Fibroblast of lung (primary cell): Measurements from ENCODE around the gene ANGPTL2. TPM values are rescaled to one million over a fixed set of nuclear protein-coding genes. Genes with fewer than 3 reads are reported as not detected.

Experiments
- DNase-seq, 2 donors: peaks; one replicate each; pipeline versions ENCODE4 v3.0.0 to v3.0.0-alpha.2; 2010; ENCODE audit warnings: low read depth in 2 of 2
- H2AFZ ChIP-seq: 2 replicates; pipeline ENCODE4 v1.5.1; 2012; ENCODE audit warnings: low read length, control low read depth, inconsistent platforms
- H3K27ac ChIP-seq: 2 replicates; pipeline ENCODE4 v1.5.1; 2011; ENCODE audit warnings: low read length, control low read depth; ENCODE audit not compliant: insufficient read depth
- H3K27me3 ChIP-seq: 2 replicates; pipeline ENCODE4 v1.5.1; 2011; ENCODE audit warnings: mild to moderate bottlenecking, low read length; ENCODE audit not compliant: control insufficient read depth, insufficient read depth
- H3K36me3 ChIP-seq: 2 replicates; pipeline ENCODE4 v1.5.1; 2011; ENCODE audit warnings: low read length; ENCODE audit not compliant: control insufficient read depth, insufficient read depth
- H3K4me1 ChIP-seq: 2 replicates; pipeline ENCODE4 v1.5.1; 2011; ENCODE audit warnings: low read length; ENCODE audit not compliant: control insufficient read depth, insufficient read depth; ENCODE audit errors: extremely low read depth
- H3K4me2 ChIP-seq: 2 replicates; pipeline ENCODE4 v1.5.1; 2011; ENCODE audit warnings: low read length, control low read depth; ENCODE audit not compliant: insufficient read depth; ENCODE audit errors: extremely low read depth
- H3K4me3 ChIP-seq, 4 experiments: fragments of 200-600 bp in 1 of 4; sonication (generic) in 1 of 4; replicated peaks in 1 of 4; 2 replicates each; pipeline ENCODE4 v1.5.1; 2011 to 2016; ENCODE audit warnings: low read length in 4 of 4, low read depth in 3 of 4, mild to moderate bottlenecking in 3 of 4, control low read depth in 2 of 4, inconsistent platforms in 1 of 4, mixed read lengths in 1 of 4; ENCODE audit not compliant: insufficient read depth in 1 of 4; ENCODE audit errors: control extremely low read depth in 1 of 4
- H3K79me2 ChIP-seq: 2 replicates; pipeline ENCODE4 v1.5.1; 2012; ENCODE audit warnings: mild to moderate bottlenecking, low read length, inconsistent platforms; ENCODE audit not compliant: control insufficient read depth, insufficient read depth
- H3K9ac ChIP-seq: 2 replicates; pipeline ENCODE4 v1.5.1; 2011; ENCODE audit warnings: mild to moderate bottlenecking, low read length, control low read depth; ENCODE audit not compliant: insufficient read depth
- H3K9me3 ChIP-seq: 2 replicates; pipeline ENCODE4 v1.5.1; 2012; ENCODE audit warnings: low read depth, low read length; ENCODE audit not compliant: control insufficient read depth, insufficient read depth
- H4K20me1 ChIP-seq: 2 replicates; pipeline ENCODE4 v1.5.1; 2011; ENCODE audit warnings: low read length; ENCODE audit not compliant: control insufficient read depth, insufficient read depth; ENCODE audit errors: extremely low read depth
- EZH2 ChIP-seq: IDR thresholded peaks from 2 replicates; pipeline ENCODE4 v1.5.1; 2012; ENCODE audit warnings: low read length, control low read depth, mild to moderate bottlenecking; ENCODE audit errors: missing control alignments
- polyA plus RNA-seq, 2 donors: library from polyadenylated mRNA; depleted of rRNA in 1 of 2; stranded (reverse) in 1 of 2; unstranded in 1 of 2; fragments of >200 nt; gene quantifications; 2 replicates each; pipeline ENCODE4 v1.2.1, GENCODE V29; 2011 to 2012; ENCODE audit warnings: missing spikeins in 1 of 2
- total RNA-seq: library from RNA; depleted of rRNA; stranded (reverse); fragments of >200 nt; gene quantifications from 2 replicates; pipeline ENCODE4 v1.2.1, GENCODE V29; 2014
- TF ChIP-seq, protein P1 (sequence below), 2 donors: IDR thresholded peaks in 1 of 2; conservative IDR thresholded peaks in 1 of 2; 1 replicate in 1 of 2; 2 replicates in 1 of 2; pipeline ENCODE4 v1.5.1; 2011 to 2012; ENCODE audit warnings: low read length in 2 of 2, control low read depth in 1 of 2, inconsistent platforms in 1 of 2, low read depth in 1 of 2, mild to moderate bottlenecking in 1 of 2

Gene ANGPTL2
- total and polyA plus RNA-seq, 2 donors (not counting 1 experiment from before 2014, with no cell fraction given), result 128 to 163 TPM

DNA sequence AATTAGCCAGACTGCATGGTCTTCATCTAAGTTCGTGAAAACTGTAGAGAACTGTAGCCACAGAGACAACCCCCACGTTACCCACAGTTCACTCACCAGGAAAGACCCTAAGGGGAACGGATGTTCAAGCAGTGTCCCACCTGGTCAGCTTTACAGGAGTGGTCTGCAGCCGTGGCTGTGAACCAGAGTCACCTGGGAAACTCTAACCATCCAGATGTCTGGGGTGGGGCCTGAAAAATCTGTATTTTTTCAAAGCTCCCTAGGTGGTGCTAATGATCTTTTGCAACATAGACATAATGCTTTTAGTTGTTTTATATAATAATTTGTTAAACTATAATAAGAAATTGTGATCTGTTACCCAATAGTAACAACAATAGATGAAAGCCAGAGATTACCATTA lies 47.7 kb upstream of the ANGPTL2 start:
- Histone ChIP-seq H3K27ac (no peak overlapping the region), H3K9ac (no peak overlapping the region), H3K79me2 (no peaks in the 10 kb centered on the region), H2AFZ (no peak overlapping the region), H3K36me3 (no peaks in the 10 kb centered on the region), H3K27me3 (no peaks in the 10 kb centered on the region), H3K4me2 (no peak overlapping the region), H3K4me3 (no peak overlapping the region), H3K9me3 (no peaks in the 10 kb centered on the region), H3K4me1 (no peaks in the 10 kb centered on the region), H4K20me1 (no peaks in the 10 kb centered on the region)
- TF ChIP-seq, protein P1, sequence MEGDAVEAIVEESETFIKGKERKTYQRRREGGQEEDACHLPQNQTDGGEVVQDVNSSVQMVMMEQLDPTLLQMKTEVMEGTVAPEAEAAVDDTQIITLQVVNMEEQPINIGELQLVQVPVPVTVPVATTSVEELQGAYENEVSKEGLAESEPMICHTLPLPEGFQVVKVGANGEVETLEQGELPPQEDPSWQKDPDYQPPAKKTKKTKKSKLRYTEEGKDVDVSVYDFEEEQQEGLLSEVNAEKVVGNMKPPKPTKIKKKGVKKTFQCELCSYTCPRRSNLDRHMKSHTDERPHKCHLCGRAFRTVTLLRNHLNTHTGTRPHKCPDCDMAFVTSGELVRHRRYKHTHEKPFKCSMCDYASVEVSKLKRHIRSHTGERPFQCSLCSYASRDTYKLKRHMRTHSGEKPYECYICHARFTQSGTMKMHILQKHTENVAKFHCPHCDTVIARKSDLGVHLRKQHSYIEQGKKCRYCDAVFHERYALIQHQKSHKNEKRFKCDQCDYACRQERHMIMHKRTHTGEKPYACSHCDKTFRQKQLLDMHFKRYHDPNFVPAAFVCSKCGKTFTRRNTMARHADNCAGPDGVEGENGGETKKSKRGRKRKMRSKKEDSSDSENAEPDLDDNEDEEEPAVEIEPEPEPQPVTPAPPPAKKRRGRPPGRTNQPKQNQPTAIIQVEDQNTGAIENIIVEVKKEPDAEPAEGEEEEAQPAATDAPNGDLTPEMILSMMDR (conservative IDR thresholded peaks at IDR 0.05 in 1 of 2, IDR thresholded peaks at IDR 0.05 in 1 of 2; ENCODE audit: low read depth in 1 of 2, low read length in 2 of 2), result no peak
- TF ChIP-seq EZH2, result no peak
- DNase-seq, result no peak

DNA sequence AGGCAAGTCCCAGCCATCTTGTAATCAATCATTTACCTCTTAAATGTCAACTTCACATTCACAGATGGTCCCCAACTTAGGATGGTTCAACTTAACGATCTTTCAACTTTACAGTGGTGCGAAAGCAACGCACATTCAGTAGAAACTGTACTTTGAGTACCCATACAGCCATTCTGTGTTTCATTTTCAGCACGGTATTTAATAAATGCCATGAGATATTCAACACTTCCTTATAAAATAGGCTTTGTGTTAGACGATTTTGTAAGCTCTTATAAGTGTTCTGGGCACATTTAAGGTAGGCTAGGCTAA lies 47.1 kb upstream of the ANGPTL2 start:
- Histone ChIP-seq H3K4me3 (no peak overlapping the region), H3K27ac (no peak overlapping the region), H3K79me2 (no peaks in the 10 kb centered on the region), H3K4me1 (no peaks in the 10 kb centered on the region), H3K36me3 (no peaks in the 10 kb centered on the region), H3K4me2 (no peak overlapping the region), H2AFZ (no peak overlapping the region), H3K9ac (no peak overlapping the region), H3K27me3 (no peaks in the 10 kb centered on the region), H3K9me3 (no peaks in the 10 kb centered on the region), H4K20me1 (no peaks in the 10 kb centered on the region)
- TF ChIP-seq, protein P1 (conservative IDR thresholded peaks at IDR 0.05 in 1 of 2, IDR thresholded peaks at IDR 0.05 in 1 of 2; ENCODE audit: low read depth in 1 of 2, low read length in 2 of 2), result no peak
- TF ChIP-seq EZH2, result no peak
- no peak for DNase-seq

DNA sequence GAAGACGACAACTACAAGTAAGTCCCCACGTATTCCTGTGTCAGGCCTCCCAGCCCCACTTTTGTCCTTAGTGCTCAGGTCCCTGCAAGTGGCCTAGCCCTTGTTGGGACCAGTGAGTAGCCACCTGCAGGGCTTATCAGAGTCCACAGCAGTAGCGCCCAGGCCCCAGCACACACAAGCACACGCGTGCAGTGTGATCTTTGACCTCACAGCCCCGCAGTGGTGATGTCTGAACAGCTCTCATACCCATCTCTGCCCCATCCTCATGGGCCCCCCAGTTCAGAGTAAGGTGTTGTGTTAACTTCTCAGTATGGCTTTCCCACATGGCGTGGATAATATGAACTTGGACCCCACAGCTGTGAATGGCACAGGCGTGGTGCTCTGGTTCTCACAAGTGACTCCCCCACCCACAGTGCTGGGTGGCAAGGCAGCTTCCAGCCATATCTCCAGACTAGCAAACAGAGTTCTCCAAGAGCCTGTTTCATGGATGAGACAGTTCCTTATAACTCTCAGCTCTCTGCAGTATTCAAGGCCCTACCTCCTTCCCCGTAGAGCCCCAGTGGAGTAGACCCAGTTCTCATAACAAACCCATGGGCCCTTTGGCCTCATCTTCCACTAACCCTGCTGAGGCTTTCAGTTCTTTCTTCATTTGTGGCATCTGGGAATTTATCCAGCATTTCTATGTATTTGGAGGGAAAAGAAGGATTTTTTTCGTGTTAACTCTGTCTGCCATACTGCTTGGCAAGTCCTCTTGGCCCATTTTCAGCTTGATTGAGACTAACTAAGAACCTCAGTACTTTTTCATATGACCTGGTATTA lies 46.5 kb upstream of the ANGPTL2 start:
- no peak overlapping the region for H3K4me3 ChIP-seq
- H3K4me1 ChIP-seq, result no peaks in the 10 kb centered on the region
- H3K79me2 ChIP-seq, result no peaks in the 10 kb centered on the region
- no peak overlapping the region for H3K4me2 ChIP-seq
- no peaks in the 10 kb centered on the region for H4K20me1 ChIP-seq
- H3K27me3 ChIP-seq, result no peaks in the 10 kb centered on the region
- TF ChIP-seq EZH2, result no peak
- TF ChIP-seq, protein P1 (conservative IDR thresholded peaks at IDR 0.05 in 1 of 2, IDR thresholded peaks at IDR 0.05 in 1 of 2; ENCODE audit: low read depth in 1 of 2, low read length in 2 of 2), result no peak
- H3K36me3 ChIP-seq, result no peaks in the 10 kb centered on the region
- H3K9ac ChIP-seq, result no peak overlapping the region
- H3K9me3 ChIP-seq, result no peaks in the 10 kb centered on the region
- H2AFZ ChIP-seq, result no peak overlapping the region
- no peak overlapping the region for H3K27ac ChIP-seq
- no peak for DNase-seq
